ENCODE data around the gene ZDHHC22. TPM values are rescaled to one million over a fixed set of nuclear protein-coding genes. Genes with fewer than 3 reads are reported as not detected.

The ZDHHC22 gene
- total and polyA plus RNA-seq, 2 of the 13 experiments (the other 11 are each of a cell fraction or from before 2014, with no cell fraction given) = not detected

DNA sequence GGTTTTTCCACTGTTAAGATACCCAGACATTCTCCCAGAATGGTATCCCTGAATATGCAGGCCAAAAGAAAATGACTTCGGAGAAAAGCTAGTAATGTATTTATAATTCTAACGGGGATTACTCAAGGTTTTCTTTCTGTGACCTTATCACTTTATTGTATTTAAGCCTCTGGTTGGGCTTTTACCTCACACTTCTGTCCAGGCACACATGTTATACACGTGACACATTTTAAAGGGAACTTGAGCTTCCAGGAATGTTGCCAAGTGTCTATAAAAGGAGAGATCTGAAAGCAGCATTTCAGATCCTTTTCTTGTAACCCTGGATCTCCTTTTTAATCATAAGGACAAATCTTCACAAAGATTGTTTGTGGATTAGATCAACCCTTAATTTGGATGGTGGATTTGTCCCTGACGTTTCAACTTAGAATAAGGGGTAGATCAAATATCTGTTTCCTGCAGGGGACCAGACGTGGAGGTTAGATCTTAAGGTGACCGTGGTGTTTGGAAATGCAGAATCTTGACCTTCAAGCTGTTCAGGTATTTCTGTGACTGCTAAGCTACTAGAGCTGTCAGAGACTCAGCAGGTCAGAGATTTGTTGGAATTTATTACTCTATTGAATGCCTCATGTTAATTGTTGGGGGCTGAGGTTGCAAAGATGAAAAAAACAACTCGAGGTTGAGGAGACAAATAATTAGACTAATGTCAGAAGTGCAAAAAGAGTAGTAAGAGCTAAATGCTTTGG, 42.0 kb downstream of the ZDHHC22 start:
- TF ChIP-seq SRSF4 (IDR thresholded peaks at IDR 0.05; ENCODE audit: low read depth, low read length, poor library complexity, severe bottlenecking) = no peak
- TF ChIP-seq, protein P1, sequence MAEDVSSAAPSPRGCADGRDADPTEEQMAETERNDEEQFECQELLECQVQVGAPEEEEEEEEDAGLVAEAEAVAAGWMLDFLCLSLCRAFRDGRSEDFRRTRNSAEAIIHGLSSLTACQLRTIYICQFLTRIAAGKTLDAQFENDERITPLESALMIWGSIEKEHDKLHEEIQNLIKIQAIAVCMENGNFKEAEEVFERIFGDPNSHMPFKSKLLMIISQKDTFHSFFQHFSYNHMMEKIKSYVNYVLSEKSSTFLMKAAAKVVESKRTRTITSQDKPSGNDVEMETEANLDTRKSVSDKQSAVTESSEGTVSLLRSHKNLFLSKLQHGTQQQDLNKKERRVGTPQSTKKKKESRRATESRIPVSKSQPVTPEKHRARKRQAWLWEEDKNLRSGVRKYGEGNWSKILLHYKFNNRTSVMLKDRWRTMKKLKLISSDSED (CRISPR knock-in tag; IDR thresholded peaks at IDR 0.05) = no peak
- TF ChIP-seq ETV6 (CRISPR knock-in tag; conservative IDR thresholded peaks at IDR 0.05) = no peak
- no peak for TF ChIP-seq HMG20B (CRISPR knock-in tag; conservative IDR thresholded peaks at IDR 0.05)
- no peak for TF ChIP-seq ZNF138 (CRISPR knock-in tag; IDR thresholded peaks at IDR 0.05; ENCODE audit: low read depth)
- TF ChIP-seq ZSCAN20 (CRISPR knock-in tag; IDR thresholded peaks at IDR 0.05; ENCODE audit: borderline replicate concordance) = no peak
- TF ChIP-seq, protein P2, sequence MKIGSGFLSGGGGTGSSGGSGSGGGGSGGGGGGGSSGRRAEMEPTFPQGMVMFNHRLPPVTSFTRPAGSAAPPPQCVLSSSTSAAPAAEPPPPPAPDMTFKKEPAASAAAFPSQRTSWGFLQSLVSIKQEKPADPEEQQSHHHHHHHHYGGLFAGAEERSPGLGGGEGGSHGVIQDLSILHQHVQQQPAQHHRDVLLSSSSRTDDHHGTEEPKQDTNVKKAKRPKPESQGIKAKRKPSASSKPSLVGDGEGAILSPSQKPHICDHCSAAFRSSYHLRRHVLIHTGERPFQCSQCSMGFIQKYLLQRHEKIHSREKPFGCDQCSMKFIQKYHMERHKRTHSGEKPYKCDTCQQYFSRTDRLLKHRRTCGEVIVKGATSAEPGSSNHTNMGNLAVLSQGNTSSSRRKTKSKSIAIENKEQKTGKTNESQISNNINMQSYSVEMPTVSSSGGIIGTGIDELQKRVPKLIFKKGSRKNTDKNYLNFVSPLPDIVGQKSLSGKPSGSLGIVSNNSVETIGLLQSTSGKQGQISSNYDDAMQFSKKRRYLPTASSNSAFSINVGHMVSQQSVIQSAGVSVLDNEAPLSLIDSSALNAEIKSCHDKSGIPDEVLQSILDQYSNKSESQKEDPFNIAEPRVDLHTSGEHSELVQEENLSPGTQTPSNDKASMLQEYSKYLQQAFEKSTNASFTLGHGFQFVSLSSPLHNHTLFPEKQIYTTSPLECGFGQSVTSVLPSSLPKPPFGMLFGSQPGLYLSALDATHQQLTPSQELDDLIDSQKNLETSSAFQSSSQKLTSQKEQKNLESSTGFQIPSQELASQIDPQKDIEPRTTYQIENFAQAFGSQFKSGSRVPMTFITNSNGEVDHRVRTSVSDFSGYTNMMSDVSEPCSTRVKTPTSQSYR (CRISPR knock-in tag; IDR thresholded peaks at IDR 0.05; ENCODE audit: borderline replicate concordance) = no peak
- no peak for TF ChIP-seq RXRB (CRISPR knock-in tag; IDR thresholded peaks at IDR 0.05; ENCODE audit: borderline replicate concordance)
- TF ChIP-seq RNF2 (conservative IDR thresholded peaks at IDR 0.05; ENCODE audit: low read depth) = no peak
- TF ChIP-seq SOX5 (CRISPR knock-in tag; IDR thresholded peaks at IDR 0.05; ENCODE audit: borderline replicate concordance) = no peak
- TF ChIP-seq, protein P3, sequence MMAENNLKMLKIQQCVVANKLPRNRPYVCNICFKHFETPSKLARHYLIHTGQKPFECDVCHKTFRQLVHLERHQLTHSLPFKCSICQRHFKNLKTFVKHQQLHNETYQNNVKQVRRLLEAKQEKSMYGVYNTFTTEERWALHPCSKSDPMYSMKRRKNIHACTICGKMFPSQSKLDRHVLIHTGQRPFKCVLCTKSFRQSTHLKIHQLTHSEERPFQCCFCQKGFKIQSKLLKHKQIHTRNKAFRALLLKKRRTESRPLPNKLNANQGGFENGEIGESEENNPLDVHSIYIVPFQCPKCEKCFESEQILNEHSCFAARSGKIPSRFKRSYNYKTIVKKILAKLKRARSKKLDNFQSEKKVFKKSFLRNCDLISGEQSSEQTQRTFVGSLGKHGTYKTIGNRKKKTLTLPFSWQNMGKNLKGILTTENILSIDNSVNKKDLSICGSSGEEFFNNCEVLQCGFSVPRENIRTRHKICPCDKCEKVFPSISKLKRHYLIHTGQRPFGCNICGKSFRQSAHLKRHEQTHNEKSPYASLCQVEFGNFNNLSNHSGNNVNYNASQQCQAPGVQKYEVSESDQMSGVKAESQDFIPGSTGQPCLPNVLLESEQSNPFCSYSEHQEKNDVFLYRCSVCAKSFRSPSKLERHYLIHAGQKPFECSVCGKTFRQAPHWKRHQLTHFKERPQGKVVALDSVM (CRISPR knock-in tag; IDR thresholded peaks at IDR 0.05) = no peak
- CTCF ChIA-PET (ENCODE audit: low intra/inter-chr PET ratio, low total read pairs) = no interaction called here
- no peaks in the 10 kb centered on the region for H3K36me3 ChIP-seq (replicated peaks in 1 of 2; ENCODE audit: control insufficient read depth in 1 of 2, insufficient read depth in 2 of 2, low read length in 2 of 2)
- peak overlapping the region in 2 of 3 experiments; percentile 75 to 97; a peak in 4 of 6 replicates for H3K4me3 ChIP-seq (replicated peaks in 1 of 3; ENCODE audit: insufficient read depth in 1 of 3, low read depth in 2 of 3, low read length in 3 of 3)
- no peaks in the 10 kb centered on the region for H4K20me1 ChIP-seq (ENCODE audit: insufficient read depth, low read length)
- no peak overlapping the region for H2AFZ ChIP-seq (ENCODE audit: low read length)
- H3K4me2 ChIP-seq (ENCODE audit: low read depth, low read length) = peak overlapping the region; percentile 92
- DNase-seq (ENCODE audit: low spot score) = no peak
- H3K9ac ChIP-seq (ENCODE audit: insufficient read depth, low read depth, low read length) = no peak overlapping the region; the same call in 1 of the 2 replicates
- no peak overlapping the region for H3K27ac ChIP-seq (ENCODE audit: extremely low read length, insufficient read depth, low read length)
- no peaks in the 10 kb centered on the region for H3K9me3 ChIP-seq (ENCODE audit: low read length)
- FAIRE-seq = no peak
- TSS peak; percentile 44 for BruUV-seq (replicated peaks)
- ATAC-seq = no peak
- H3K79me2 ChIP-seq (ENCODE audit: insufficient read depth, low read length) = peaks cover 16% of the 10 kb centered on the region
- peaks cover 24% of the 10 kb centered on the region for H3K4me1 ChIP-seq (ENCODE audit: insufficient read depth, low read length)
- in situ Hi-C loops (cut with HindIII; ENCODE audit: extremely low pct_ligation_motif_present, low pct_unique_long_range_greater_than_20kb) (no loop called here), intact Hi-C loops (cut with micrococcal nuclease; ENCODE audit: unreplicated experiment) (loop anchor here (5.0 kb wide), 1 partner anchor 57 kb away; no protein-coding TSS in a partner anchor)
- WGBS (ENCODE audit: low lambda C conversion rate) = 72% methylated on average over 7 of the region's 7 CpGs
- H3K27me3 ChIP-seq (ENCODE audit: control insufficient read depth in 1 of 2, insufficient read depth in 2 of 2, low read length in 2 of 2) = no peaks in the 10 kb centered on the region; a peak in 1 of 5 replicates
- POLR2A ChIA-PET = no interaction called here

Measured in HepG2 (cell line).